Upper lobe of right lung (tissue), 1 donor: Measurements from ENCODE around the gene TMEM151A. TPM values are rescaled to one million over a fixed set of nuclear protein-coding genes. Genes with fewer than 3 reads are reported as not detected.

Experiments used
- ATAC-seq: fragments of 200-7000 bp; cut with Tn5 transposase; one replicate; pipeline ENCODE4 v1.9.1; 2020; ENCODE audit warnings: mild to moderate bottlenecking, moderate library complexity
- DNase-seq: peaks from one replicate; pipeline ENCODE4 v3.0.0-alpha.2; 2020
- H3K27ac ChIP-seq: fragments of 200-600 bp; one replicate; pipeline ENCODE4 v1.8.0; 2022
- H3K27me3 ChIP-seq: fragments of 200-600 bp; one replicate; pipeline ENCODE4 v1.8.0; 2022; ENCODE audit warnings: mild to moderate bottlenecking
- H3K36me3 ChIP-seq: fragments of 200-600 bp; one replicate; pipeline ENCODE4 v1.8.0; 2022
- H3K4me1 ChIP-seq: fragments of 200-600 bp; one replicate; pipeline ENCODE4 v1.8.0; 2022
- H3K4me3 ChIP-seq: fragments of 200-600 bp; one replicate; pipeline ENCODE4 v1.8.0; 2022; ENCODE audit warnings: mild to moderate bottlenecking
- H3K9me3 ChIP-seq: fragments of 200-600 bp; one replicate; pipeline ENCODE4 v1.8.0; 2022
- intact Hi-C: fragments of 100-400 bp; cut with DNase I; formaldehyde crosslinking; loops from one replicate; pipeline ENCODE4 v1.11.0; 2022
- total RNA-seq: library from RNA; stranded (reverse); fragmentation: NEBNext Ultra II Directional; extraction: Animal tissue kit (Norgen Biotek cat#: 25700); gene quantifications from one replicate; pipeline ENCODE4 v1.2.1, GENCODE V29; 2021
- TF ChIP-seq, protein P1 (sequence below): fragments of 200-600 bp; IDR thresholded peaks from one replicate; pipeline ENCODE4 v1.8.0; 2022; ENCODE audit warnings: antibody characterized with exemption
- donor health status: DM: no; HTN: yes; CAD: no; lungs with severe emphysema.

Gene TMEM151A
- total RNA-seq, 1 donor from 2014 or later, result 0.41 TPM

DNA sequence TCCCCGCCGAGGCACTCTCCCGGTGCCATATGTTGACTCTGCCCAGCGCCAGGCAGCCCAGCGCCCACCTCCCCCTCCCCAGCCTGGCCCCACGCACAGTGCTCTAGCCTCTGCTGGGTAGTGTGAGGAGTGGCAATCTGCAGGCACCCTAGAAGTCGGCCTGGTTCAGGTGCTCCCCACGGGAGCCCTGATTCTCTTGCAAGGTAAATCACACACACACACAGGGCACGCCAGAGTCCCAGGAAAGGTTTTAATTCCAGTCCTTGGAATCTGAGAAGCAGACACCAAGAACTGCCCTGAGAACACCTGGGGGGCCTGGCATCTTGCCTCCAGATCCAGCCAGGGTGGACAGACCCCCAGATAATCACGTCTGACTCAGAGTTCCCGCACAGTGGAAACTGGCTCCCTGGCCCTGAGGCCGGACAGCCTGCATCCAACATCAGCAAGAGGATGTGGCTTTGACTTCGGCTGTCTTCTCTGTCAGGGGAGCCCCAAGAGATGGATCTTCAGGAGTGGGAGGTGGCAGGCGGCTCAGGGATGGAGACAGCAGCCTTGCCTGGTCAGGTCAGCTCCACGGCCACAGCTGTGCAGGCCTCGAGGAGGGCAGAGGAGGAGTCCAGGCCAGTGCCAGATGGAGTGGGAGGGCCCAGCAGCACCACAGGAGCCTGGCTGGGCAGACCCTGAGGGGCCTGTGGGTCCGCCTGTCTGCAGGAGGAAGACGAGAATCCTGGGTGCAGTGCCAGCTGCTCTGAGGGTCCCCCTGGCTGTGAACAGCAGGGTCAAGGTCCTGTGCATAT, 45.6 kb downstream of the TMEM151A start:
- no peaks in the 10 kb centered on the region for H3K27me3 ChIP-seq
- no peak overlapping the region for H3K4me3 ChIP-seq
- no peaks in the 10 kb centered on the region for H3K9me3 ChIP-seq
- ATAC-seq (no peak), DNase-seq (peak; percentile 63)
- H3K4me1 ChIP-seq, result peaks cover 25% of the 10 kb centered on the region
- peak overlapping the region; percentile 75 for H3K27ac ChIP-seq
- intact Hi-C loops, result no loop called here
- H3K36me3 ChIP-seq, result peaks cover 46% of the 10 kb centered on the region
- TF ChIP-seq, protein P1, sequence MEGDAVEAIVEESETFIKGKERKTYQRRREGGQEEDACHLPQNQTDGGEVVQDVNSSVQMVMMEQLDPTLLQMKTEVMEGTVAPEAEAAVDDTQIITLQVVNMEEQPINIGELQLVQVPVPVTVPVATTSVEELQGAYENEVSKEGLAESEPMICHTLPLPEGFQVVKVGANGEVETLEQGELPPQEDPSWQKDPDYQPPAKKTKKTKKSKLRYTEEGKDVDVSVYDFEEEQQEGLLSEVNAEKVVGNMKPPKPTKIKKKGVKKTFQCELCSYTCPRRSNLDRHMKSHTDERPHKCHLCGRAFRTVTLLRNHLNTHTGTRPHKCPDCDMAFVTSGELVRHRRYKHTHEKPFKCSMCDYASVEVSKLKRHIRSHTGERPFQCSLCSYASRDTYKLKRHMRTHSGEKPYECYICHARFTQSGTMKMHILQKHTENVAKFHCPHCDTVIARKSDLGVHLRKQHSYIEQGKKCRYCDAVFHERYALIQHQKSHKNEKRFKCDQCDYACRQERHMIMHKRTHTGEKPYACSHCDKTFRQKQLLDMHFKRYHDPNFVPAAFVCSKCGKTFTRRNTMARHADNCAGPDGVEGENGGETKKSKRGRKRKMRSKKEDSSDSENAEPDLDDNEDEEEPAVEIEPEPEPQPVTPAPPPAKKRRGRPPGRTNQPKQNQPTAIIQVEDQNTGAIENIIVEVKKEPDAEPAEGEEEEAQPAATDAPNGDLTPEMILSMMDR, result no peak

DNA sequence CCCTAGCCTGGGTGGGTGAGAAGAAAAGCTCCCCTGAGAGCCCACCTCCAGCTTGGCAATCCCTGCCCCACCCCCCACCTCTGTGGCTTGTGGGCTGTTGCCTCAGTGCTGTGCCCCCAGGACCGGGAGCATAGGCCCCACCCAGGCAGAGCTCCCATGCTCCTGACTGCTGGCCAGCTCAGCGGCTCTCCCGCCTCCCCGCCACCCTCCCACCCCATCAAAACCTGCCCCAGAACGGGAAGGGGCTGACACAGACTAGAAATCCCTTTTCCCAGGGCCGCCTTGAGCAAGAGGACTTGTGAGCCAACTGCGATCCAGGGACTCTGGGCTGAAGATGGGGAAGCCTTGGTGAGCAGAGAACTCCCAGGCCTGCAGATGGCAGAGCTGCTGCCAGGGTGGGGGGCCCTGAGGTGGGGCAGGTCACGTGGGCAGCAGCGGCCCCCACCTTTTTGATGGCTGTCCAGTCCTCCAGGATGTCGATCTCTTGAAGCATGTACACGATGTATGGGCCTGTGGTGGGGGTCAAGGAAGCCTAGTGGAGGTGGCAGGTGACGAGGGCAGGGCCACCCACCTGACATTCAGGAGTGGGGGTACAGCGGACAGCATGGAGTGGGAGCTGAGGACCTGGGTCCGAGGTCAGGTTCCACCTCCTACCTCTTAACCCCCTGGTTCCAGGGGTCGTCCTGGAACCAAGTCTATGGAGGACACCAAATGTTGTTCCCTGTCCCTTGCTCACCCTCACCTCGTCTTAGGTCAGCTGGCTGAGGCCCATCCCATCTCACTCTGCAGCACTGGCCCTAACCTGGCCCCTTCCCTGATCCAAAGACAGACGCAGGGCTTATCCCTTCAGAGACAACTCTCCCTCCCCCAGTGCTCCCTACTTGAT, 46.8 kb downstream of the TMEM151A start:
- H3K27me3 ChIP-seq, result no peaks in the 10 kb centered on the region
- ATAC-seq (no peak), DNase-seq (peak; percentile 42)
- intact Hi-C loops, result no loop called here
- no peaks in the 10 kb centered on the region for H3K9me3 ChIP-seq
- H3K4me1 ChIP-seq, result peaks cover 27% of the 10 kb centered on the region
- H3K27ac ChIP-seq, result no peak overlapping the region
- H3K4me3 ChIP-seq, result no peak overlapping the region
- TF ChIP-seq, protein P1, result no peak
- H3K36me3 ChIP-seq, result peaks cover 38% of the 10 kb centered on the region

DNA sequence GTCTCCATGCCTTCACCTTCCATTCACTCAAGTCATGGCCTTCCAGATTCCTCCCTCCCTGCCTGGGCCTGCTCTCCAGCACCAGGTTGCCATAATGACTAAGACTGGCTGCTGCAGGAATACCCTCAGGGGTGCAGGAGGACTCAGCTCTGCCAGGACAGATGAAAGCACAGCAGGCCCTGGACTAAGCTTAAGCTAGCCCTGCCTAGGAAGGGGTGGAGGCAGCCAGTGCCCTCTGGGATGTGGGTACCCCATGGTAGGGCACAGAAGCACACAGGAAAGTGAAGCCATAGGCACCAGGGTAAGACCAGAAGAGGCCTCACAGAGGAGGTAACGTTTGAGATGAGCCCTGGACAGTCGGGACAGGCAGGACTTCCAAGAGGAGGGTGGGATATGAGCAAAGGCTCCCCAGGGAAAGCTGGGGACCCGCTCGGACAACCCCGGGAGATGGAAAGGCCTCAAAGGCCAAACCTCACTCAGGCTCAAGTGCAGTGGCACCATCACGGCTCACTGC, 47.5 kb downstream of the TMEM151A start:
- DNase-seq (peak; percentile 39), ATAC-seq (no peak)
- Histone ChIP-seq H3K4me3 (no peak overlapping the region), H3K4me1 (peaks cover 34% of the 10 kb centered on the region), H3K27me3 (no peaks in the 10 kb centered on the region), H3K9me3 (no peaks in the 10 kb centered on the region), H3K36me3 (peaks cover 35% of the 10 kb centered on the region), H3K27ac (no peak overlapping the region)
- intact Hi-C loops, result no loop called here
- TF ChIP-seq, protein P1, result no peak

GRCh38 chr11:66339686-66340483, 48.2 kb downstream of the TMEM151A start:
- ATAC-seq (no peak), DNase-seq (peak; percentile 48)
- no peaks in the 10 kb centered on the region for H3K9me3 ChIP-seq
- TF ChIP-seq, protein P1, result no peak
- H3K4me1 ChIP-seq, result peaks cover 31% of the 10 kb centered on the region
- peaks cover 35% of the 10 kb centered on the region for H3K36me3 ChIP-seq
- intact Hi-C loops, result no loop called here
- H3K27ac ChIP-seq, result no peak overlapping the region
- H3K4me3 ChIP-seq, result no peak overlapping the region
- no peaks in the 10 kb centered on the region for H3K27me3 ChIP-seq
